Measurements from ENCODE around the gene GARRE1. TPM values are rescaled to one million over a fixed set of nuclear protein-coding genes. Genes with fewer than 3 reads are reported as not detected.

The GARRE1 gene
- total RNA-seq, 1 donor from 2014 or later, result 20.1 TPM

DNA sequence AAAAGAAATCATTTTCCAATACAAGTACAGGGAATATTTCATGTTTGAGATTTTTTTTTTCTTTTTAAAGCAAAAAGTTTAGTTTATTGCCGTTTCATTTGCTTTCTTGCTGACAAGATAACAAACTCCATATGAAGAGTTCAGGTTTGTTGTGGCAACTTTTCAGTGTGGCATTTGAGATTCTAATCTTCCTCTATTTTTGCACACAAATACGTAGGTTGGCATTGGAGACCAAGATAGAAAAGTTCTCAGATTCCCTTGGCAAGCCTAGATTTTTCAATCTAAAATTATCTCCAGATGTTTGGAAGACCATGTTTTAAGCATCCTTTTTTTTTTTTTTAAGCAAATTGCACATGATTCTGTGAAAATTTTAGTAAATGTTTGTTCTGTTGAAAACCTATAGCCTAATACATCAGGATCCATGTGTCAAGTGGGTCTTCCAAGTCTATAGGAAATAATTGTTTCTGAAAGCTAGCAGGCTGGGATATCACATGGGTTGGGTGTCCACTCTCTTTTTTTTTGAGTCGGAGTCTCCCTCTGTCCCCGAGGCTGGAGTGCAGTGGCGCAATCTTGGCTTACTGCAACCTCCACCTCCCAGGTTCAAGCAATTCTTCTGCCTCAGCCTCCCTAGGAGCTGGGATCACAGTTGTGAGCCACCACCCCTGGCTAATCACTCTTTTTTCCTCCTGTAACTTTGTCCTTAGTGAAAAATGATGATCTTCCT, 2.6 kb downstream of the GARRE1 start:
- H3K27ac Mint-ChIP-seq (ENCODE audit: unreplicated experiment), result no peak overlapping the region
- H3K27me3 Mint-ChIP-seq (ENCODE audit: low read depth, unreplicated experiment), result no peaks in the 10 kb centered on the region
- Histone ChIP-seq H3K27me3 (ENCODE audit: insufficient read depth, low read length) (no peaks in the 10 kb centered on the region), H3K9ac (ENCODE audit: low read length) (no peak overlapping the region), H3K4me1 (ENCODE audit: insufficient read depth, low read length) (peaks cover 29% of the 10 kb centered on the region), H3K27ac (ENCODE audit: low read depth, low read length) (no peak overlapping the region), H3K4me2 (ENCODE audit: low read length) (no peak overlapping the region), H2AFZ (ENCODE audit: low read depth, low read length) (no peak overlapping the region), H4K20me1 (ENCODE audit: insufficient read depth, low read length) (peaks cover 3% of the 10 kb centered on the region), H3K4me3 (ENCODE audit: insufficient read depth, low read depth, low read length) (no peak overlapping the region), H3K79me2 (ENCODE audit: insufficient read depth, low read length) (peaks cover 67% of the 10 kb centered on the region), H3K36me3 (ENCODE audit: insufficient read depth, low read length) (no peaks in the 10 kb centered on the region), H3K9me3 (ENCODE audit: insufficient read depth, low read depth, low read length) (no peaks in the 10 kb centered on the region)
- no peak overlapping the region for H3K4me3 Mint-ChIP-seq (ENCODE audit: unreplicated experiment)
- H3K36me3 Mint-ChIP-seq (ENCODE audit: low read depth, unreplicated experiment), result peaks cover 4% of the 10 kb centered on the region
- no peak for DNase-seq (ENCODE audit: low read depth)
- no peak for TF ChIP-seq EZH2 (IDR thresholded peaks at IDR 0.05; ENCODE audit: insufficient read depth, low read length)
- TF ChIP-seq, protein P1, sequence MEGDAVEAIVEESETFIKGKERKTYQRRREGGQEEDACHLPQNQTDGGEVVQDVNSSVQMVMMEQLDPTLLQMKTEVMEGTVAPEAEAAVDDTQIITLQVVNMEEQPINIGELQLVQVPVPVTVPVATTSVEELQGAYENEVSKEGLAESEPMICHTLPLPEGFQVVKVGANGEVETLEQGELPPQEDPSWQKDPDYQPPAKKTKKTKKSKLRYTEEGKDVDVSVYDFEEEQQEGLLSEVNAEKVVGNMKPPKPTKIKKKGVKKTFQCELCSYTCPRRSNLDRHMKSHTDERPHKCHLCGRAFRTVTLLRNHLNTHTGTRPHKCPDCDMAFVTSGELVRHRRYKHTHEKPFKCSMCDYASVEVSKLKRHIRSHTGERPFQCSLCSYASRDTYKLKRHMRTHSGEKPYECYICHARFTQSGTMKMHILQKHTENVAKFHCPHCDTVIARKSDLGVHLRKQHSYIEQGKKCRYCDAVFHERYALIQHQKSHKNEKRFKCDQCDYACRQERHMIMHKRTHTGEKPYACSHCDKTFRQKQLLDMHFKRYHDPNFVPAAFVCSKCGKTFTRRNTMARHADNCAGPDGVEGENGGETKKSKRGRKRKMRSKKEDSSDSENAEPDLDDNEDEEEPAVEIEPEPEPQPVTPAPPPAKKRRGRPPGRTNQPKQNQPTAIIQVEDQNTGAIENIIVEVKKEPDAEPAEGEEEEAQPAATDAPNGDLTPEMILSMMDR (IDR thresholded peaks at IDR 0.05; ENCODE audit: insufficient read depth, low read depth, low read length), result no peak
- H3K4me1 Mint-ChIP-seq (ENCODE audit: low read depth, unreplicated experiment), result peaks cover 17% of the 10 kb centered on the region
- H3K9me3 Mint-ChIP-seq (ENCODE audit: unreplicated experiment), result no peaks in the 10 kb centered on the region
- no peak for FAIRE-seq

GRCh38 chr19:34257559-34257924, 3.2 kb downstream of the GARRE1 start:
- Mint-ChIP-seq H3K4me1 (ENCODE audit: low read depth, unreplicated experiment) (peaks cover 17% of the 10 kb centered on the region), H3K4me3 (ENCODE audit: unreplicated experiment) (no peak overlapping the region), H3K27ac (ENCODE audit: unreplicated experiment) (no peak overlapping the region), H3K27me3 (ENCODE audit: low read depth, unreplicated experiment) (no peaks in the 10 kb centered on the region), H3K36me3 (ENCODE audit: low read depth, unreplicated experiment) (peaks cover 4% of the 10 kb centered on the region), H3K9me3 (ENCODE audit: unreplicated experiment) (no peaks in the 10 kb centered on the region)
- H3K27me3 ChIP-seq (ENCODE audit: insufficient read depth, low read length), result no peaks in the 10 kb centered on the region
- H3K4me3 ChIP-seq (ENCODE audit: insufficient read depth, low read depth, low read length), result no peak overlapping the region
- no peaks in the 10 kb centered on the region for H3K9me3 ChIP-seq (ENCODE audit: insufficient read depth, low read depth, low read length)
- H3K9ac ChIP-seq (ENCODE audit: low read length), result no peak overlapping the region
- no peaks in the 10 kb centered on the region for H3K36me3 ChIP-seq (ENCODE audit: insufficient read depth, low read length)
- H3K4me2 ChIP-seq (ENCODE audit: low read length), result no peak overlapping the region
- H3K4me1 ChIP-seq (ENCODE audit: insufficient read depth, low read length), result peaks cover 29% of the 10 kb centered on the region
- FAIRE-seq (no peak), DNase-seq (ENCODE audit: low read depth) (no peak)
- H3K79me2 ChIP-seq (ENCODE audit: insufficient read depth, low read length), result peaks cover 69% of the 10 kb centered on the region
- TF ChIP-seq, protein P1 (IDR thresholded peaks at IDR 0.05; ENCODE audit: insufficient read depth, low read depth, low read length), result no peak
- TF ChIP-seq EZH2 (IDR thresholded peaks at IDR 0.05; ENCODE audit: insufficient read depth, low read length), result no peak
- peaks cover 3% of the 10 kb centered on the region for H4K20me1 ChIP-seq (ENCODE audit: insufficient read depth, low read length)
- no peak overlapping the region for H3K27ac ChIP-seq (ENCODE audit: low read depth, low read length)
- H2AFZ ChIP-seq (ENCODE audit: low read depth, low read length), result no peak overlapping the region
